ENCODE data around the gene TPCN2.

- TF ChIP-seq CTCF (IDR thresholded peaks at IDR 0.05; ENCODE audit: control extremely low read depth in 1 of 3, insufficient read depth in 1 of 3, low read depth in 1 of 3, low read length in 3 of 3) (peak in 2 of 3 experiments; percentile 57 to 95; a peak in 3 of 4 replicates), YY1 (IDR thresholded peaks at IDR 0.05; ENCODE audit: low read depth, low read length) (0 out of 2 replicates have a peak, but pooled peaks have one; percentile 38), CEBPB (IDR thresholded peaks at IDR 0.05; ENCODE audit: low read depth, low read length) (no peak), ATF3 (IDR thresholded peaks at IDR 0.05; ENCODE audit: insufficient read depth, low read depth, low read length) (no peak), EZH2 (IDR thresholded peaks at IDR 0.05; ENCODE audit: low read depth, low read length, severe bottlenecking) (no peak), RNF2 (IDR thresholded peaks at IDR 0.05; ENCODE audit: borderline replicate concordance, low read depth, low read length, missing control alignments, poor library complexity, severe bottlenecking) (no peak), POLR2AphosphoS5 (IDR thresholded peaks at IDR 0.05; ENCODE audit: low read depth, low read length) (no peak), RFX5 (IDR thresholded peaks at IDR 0.05; ENCODE audit: borderline replicate concordance, low read depth, low read length) (no peak), ASH2L (IDR thresholded peaks at IDR 0.05; ENCODE audit: low read length) (no peak), E2F6 (IDR thresholded peaks at IDR 0.05) (no peak)
Observed at GRCh38 chr11:69013009-69013951, 35.5 kb upstream of the TPCN2 start, which contains the start of gene MRGPRF.
